Measurements from ENCODE around the gene ADGB.

DNA sequence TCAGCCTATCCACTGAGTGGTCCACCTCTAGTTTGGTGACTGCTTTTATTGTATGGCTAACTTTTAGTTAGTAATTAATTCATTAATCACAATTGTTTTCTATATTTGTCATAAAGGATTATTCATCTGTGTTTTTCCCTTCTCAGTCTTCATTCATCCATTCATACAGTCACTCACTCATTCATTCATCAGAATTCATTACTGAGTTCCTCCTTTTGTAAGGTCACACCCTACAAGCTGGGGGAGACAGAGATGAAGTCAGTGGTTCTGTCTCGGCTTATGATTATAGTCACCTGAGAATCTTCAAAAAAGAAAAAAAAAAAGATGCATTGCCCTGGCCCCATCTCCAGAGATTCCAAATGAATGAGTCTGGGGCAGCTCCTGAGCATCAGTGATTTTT lies 257.1 kb downstream of the ADGB start:
- TF ChIP-seq, protein P1, sequence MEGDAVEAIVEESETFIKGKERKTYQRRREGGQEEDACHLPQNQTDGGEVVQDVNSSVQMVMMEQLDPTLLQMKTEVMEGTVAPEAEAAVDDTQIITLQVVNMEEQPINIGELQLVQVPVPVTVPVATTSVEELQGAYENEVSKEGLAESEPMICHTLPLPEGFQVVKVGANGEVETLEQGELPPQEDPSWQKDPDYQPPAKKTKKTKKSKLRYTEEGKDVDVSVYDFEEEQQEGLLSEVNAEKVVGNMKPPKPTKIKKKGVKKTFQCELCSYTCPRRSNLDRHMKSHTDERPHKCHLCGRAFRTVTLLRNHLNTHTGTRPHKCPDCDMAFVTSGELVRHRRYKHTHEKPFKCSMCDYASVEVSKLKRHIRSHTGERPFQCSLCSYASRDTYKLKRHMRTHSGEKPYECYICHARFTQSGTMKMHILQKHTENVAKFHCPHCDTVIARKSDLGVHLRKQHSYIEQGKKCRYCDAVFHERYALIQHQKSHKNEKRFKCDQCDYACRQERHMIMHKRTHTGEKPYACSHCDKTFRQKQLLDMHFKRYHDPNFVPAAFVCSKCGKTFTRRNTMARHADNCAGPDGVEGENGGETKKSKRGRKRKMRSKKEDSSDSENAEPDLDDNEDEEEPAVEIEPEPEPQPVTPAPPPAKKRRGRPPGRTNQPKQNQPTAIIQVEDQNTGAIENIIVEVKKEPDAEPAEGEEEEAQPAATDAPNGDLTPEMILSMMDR (IDR thresholded peaks at IDR 0.05) = no peak
- TF ChIP-seq POLR2A (IDR thresholded peaks at IDR 0.05) = no peak

Data from body of pancreas (tissue), 4 donors.